HCT116 (cell line): Measurements from ENCODE around the gene TMEFF2. TPM values are rescaled to one million over a fixed set of nuclear protein-coding genes. Genes with fewer than 3 reads are reported as not detected.

Experiments used
- ATAC-seq: fragments of 200-7000 bp; cut with Tn5 transposase; 2 replicates; pipeline ENCODE4 v1.9.1; 2020; ENCODE audit warnings: mild to moderate bottlenecking, moderate library complexity
- BruUV-seq: library from RNA; stranded (reverse); fragments of 400-500 nt; replicated peaks from 2 replicates; lab custom pipeline; 2021; lab: Mats Ljungman, UMichigan
- CTCF ChIA-PET: fragments of 300-600 bp; sonication (Branson Sonifier 250); formaldehyde crosslinking; loops from one replicate; lab custom pipeline; 2021; ENCODE audit warnings: antibody characterized with exemption; lab: Charles Lee
- POLR2A ChIA-PET: fragments of 300-600, 350-600 bp; sonication (Branson Sonifier 250); formaldehyde crosslinking; loops from one replicate; lab custom pipeline; 2021; ENCODE audit warnings: antibody characterized with exemption; lab: Charles Lee
- RAD21 ChIA-PET, 2 experiments: fragments of 300-600 bp; sonication (Branson Sonifier 250); formaldehyde crosslinking; loops; one replicate each; lab custom pipeline; 2023; ENCODE audit warnings: low total read pairs in 2 of 2; ENCODE audit not compliant: uncharacterized antibody in 2 of 2, unreplicated experiment in 2 of 2, low non-redundant PET in 1 of 2; lab: Charles Lee
- DNase-seq: peaks from one replicate; pipeline ENCODE4 v3.0.0-alpha.2; 2010; ENCODE audit warnings: low read depth, low spot score
- H2AFZ ChIP-seq: fragments of 200-600 bp; shearing (Covaris generic), sonication (generic); 2 replicates; pipeline ENCODE4 v1.6.1; 2017; ENCODE audit warnings: low read depth, mixed run types, mixed read lengths, antibody characterized with exemption, low read length; ENCODE audit not compliant: poor library complexity, severe bottlenecking
- H3K27ac ChIP-seq: 2 replicates; pipeline ENCODE4 v1.5.1; 2012; ENCODE audit warnings: low read depth, low read length
- H3K27me3 ChIP-seq: fragments of 200-600 bp; sonication (generic); 2 replicates; pipeline ENCODE4 v1.6.1; 2016; ENCODE audit warnings: mixed run types, low read length, mixed read lengths; ENCODE audit not compliant: insufficient read depth
- H3K36me3 ChIP-seq, 2 experiments: fragments of 200-500 bp in 1 of 2; fragments of 200-600 bp in 1 of 2; sonication (Bioruptor generic) in 1 of 2; sonication (generic) in 1 of 2; 2 replicates each; pipeline versions ENCODE4 v1.5.1 to v1.6.1; 2014 to 2016; ENCODE audit warnings: low read length in 2 of 2, inconsistent platforms in 1 of 2, mixed read lengths in 1 of 2, mixed run types in 1 of 2; ENCODE audit not compliant: insufficient read depth in 2 of 2, control insufficient read depth in 1 of 2
- H3K4me1 ChIP-seq, 2 experiments: fragments of 200-600 bp in 1 of 2; sonication (generic) in 1 of 2; 2 replicates each; pipeline versions ENCODE4 v1.5.1 to v1.6.1; 2012 to 2017; ENCODE audit warnings: low read length in 2 of 2, inconsistent platforms in 1 of 2, mild to moderate bottlenecking in 1 of 2, mixed read lengths in 1 of 2, mixed run types in 1 of 2, moderate library complexity in 1 of 2; ENCODE audit not compliant: insufficient read depth in 2 of 2, control insufficient read depth in 1 of 2
- H3K4me2 ChIP-seq: fragments of 200-600 bp; sonication (generic); 2 replicates; pipeline ENCODE4 v1.6.1; 2017; ENCODE audit warnings: mixed run types, low read length, mixed read lengths
- H3K4me3 ChIP-seq, 2 experiments: fragments of 200-600 bp in 1 of 2; sonication (generic) in 1 of 2; replicated peaks in 1 of 2; 2 replicates each; pipeline ENCODE4 v1.5.1; 2011 to 2016; ENCODE audit warnings: low read length in 2 of 2, control low read depth in 1 of 2, low read depth in 1 of 2, mild to moderate bottlenecking in 1 of 2, mixed read lengths in 1 of 2, mixed run types in 1 of 2
- H3K79me2 ChIP-seq: fragments of 200-600 bp; sonication (generic); 2 replicates; pipeline ENCODE4 v1.6.1; 2017; ENCODE audit warnings: mild to moderate bottlenecking, mixed run types, low read length, moderate library complexity, mixed read lengths; ENCODE audit not compliant: insufficient read depth
- H3K9ac ChIP-seq: fragments of 200-600 bp; sonication (generic); 2 replicates; pipeline ENCODE4 v1.6.1; 2016; ENCODE audit warnings: low read length, mixed read lengths
- H3K9me2 ChIP-seq: fragments of 200-600 bp; sonication (generic), shearing (Covaris generic); 2 replicates; pipeline ENCODE4 v1.6.1; 2017; ENCODE audit warnings: mixed run types, mild to moderate bottlenecking, moderate library complexity; ENCODE audit not compliant: insufficient read depth
- H3K9me3 ChIP-seq, 2 experiments: fragments of 200-500 bp in 1 of 2; fragments of 200-600 bp in 1 of 2; sonication (Bioruptor generic) in 1 of 2; sonication (generic) in 1 of 2; 2 replicates each; pipeline ENCODE4 v1.6.1; 2014 to 2017; ENCODE audit warnings: low read length in 2 of 2, mixed read lengths in 2 of 2, inconsistent platforms in 1 of 2, low read depth in 1 of 2, mild to moderate bottlenecking in 1 of 2, mixed run types in 1 of 2, moderate library complexity in 1 of 2; ENCODE audit not compliant: control insufficient read depth in 1 of 2, insufficient read depth in 1 of 2
- H4K20me1 ChIP-seq: fragments of 200-600 bp; sonication (generic), shearing (Covaris generic); 2 replicates; pipeline ENCODE4 v1.6.1; 2017; ENCODE audit warnings: mixed run types, mild to moderate bottlenecking, moderate library complexity; ENCODE audit not compliant: insufficient read depth
- CBX3 ChIP-seq: IDR thresholded peaks from 2 replicates; pipeline ENCODE4 v1.6.1; 2012; ENCODE audit warnings: low read depth
- CEBPB ChIP-seq: IDR thresholded peaks from 2 replicates; pipeline ENCODE4 v1.6.1; 2012; ENCODE audit warnings: low read depth
- EGR1 ChIP-seq: IDR thresholded peaks from 2 replicates; pipeline ENCODE4 v1.6.1; 2012; ENCODE audit warnings: low read depth
- EZH2 ChIP-seq: fragments of 200-600 bp; sonication (generic); IDR thresholded peaks from 2 replicates; pipeline ENCODE4 v1.6.1; 2017; ENCODE audit warnings: antibody characterized with exemption, mixed run types
- JUND ChIP-seq: IDR thresholded peaks from 2 replicates; pipeline ENCODE4 v1.6.1; 2012
- POLR2A ChIP-seq: IDR thresholded peaks from 2 replicates; pipeline ENCODE4 v1.7.0; 2011; ENCODE audit warnings: borderline replicate concordance; ENCODE audit not compliant: insufficient read depth, insufficient read length; ENCODE audit errors: extremely low read depth
- POLR2AphosphoS5 ChIP-seq: IDR thresholded peaks from 2 replicates; pipeline ENCODE4 v1.6.1; 2011; ENCODE audit warnings: mild to moderate bottlenecking, low read depth, low read length, moderate library complexity
- RAD21 ChIP-seq: IDR thresholded peaks from 2 replicates; pipeline ENCODE4 v1.6.1; 2012; ENCODE audit warnings: low read depth, mild to moderate bottlenecking
- SIN3A ChIP-seq: IDR thresholded peaks from 2 replicates; pipeline ENCODE4 v1.6.1; 2012; ENCODE audit warnings: low read depth
- SP1 ChIP-seq: IDR thresholded peaks from 2 replicates; pipeline ENCODE4 v1.6.1; 2012; ENCODE audit warnings: low read depth
- SRF ChIP-seq: IDR thresholded peaks from 2 replicates; pipeline ENCODE4 v1.6.1; 2012; ENCODE audit warnings: low read depth
- TCF7L2 ChIP-seq: IDR thresholded peaks from 2 replicates; pipeline ENCODE4 v1.7.0; 2011; ENCODE audit warnings: borderline replicate concordance, inconsistent platforms; ENCODE audit not compliant: insufficient read depth, insufficient read length; ENCODE audit errors: extremely low read depth
- YY1 ChIP-seq: IDR thresholded peaks from 2 replicates; pipeline ENCODE4 v1.6.1; 2011; ENCODE audit warnings: low read length, low read depth, moderate library complexity, mild to moderate bottlenecking; ENCODE audit not compliant: insufficient replicate concordance; ENCODE audit errors: extremely low read depth
- ZFX ChIP-seq: fragments of 450-650 bp; IDR thresholded peaks from 2 replicates; pipeline ENCODE4 v1.6.1; 2017
- ZNF274 ChIP-seq: fragments of 200-500 bp; sonication (Bioruptor generic); IDR thresholded peaks from 2 replicates; pipeline ENCODE4 v1.6.1; 2014; ENCODE audit warnings: mild to moderate bottlenecking, low read depth, low read length, inconsistent platforms
- intact Hi-C: fragments of 100-400 bp; cut with micrococcal nuclease; formaldehyde crosslinking; loops from 2 replicates; pipeline ENCODE4 v1.10.0; 2022
- total RNA-seq: library from RNA; stranded (reverse); gene quantifications from one replicate; pipeline ENCODE4 v1.2.1, GENCODE V29; 2021; ENCODE audit not compliant: unreplicated experiment
- TF ChIP-seq, protein P1 (sequence below), 3 experiments: fragments of 200-600 bp in 1 of 3; sonication (generic) in 1 of 3; IDR thresholded peaks in 2 of 3; conservative IDR thresholded peaks in 1 of 3; 2 replicates each; pipeline ENCODE4 v1.5.1; 2012 to 2017; ENCODE audit warnings: low read depth in 2 of 3, low read length in 2 of 3, antibody characterized with exemption in 1 of 3, borderline replicate concordance in 1 of 3, control low read depth in 1 of 3, mild to moderate bottlenecking in 1 of 3, mixed read lengths in 1 of 3, mixed run types in 1 of 3, moderate library complexity in 1 of 3; ENCODE audit not compliant: insufficient read depth in 1 of 3
- TF ChIP-seq, protein P2 (sequence below): IDR thresholded peaks from 2 replicates; pipeline ENCODE4 v1.6.1; 2012
- TF ChIP-seq, protein P3 (sequence below): IDR thresholded peaks from 2 replicates; pipeline ENCODE4 v1.6.1; 2012; ENCODE audit warnings: low read depth

The TMEFF2 gene
- total RNA-seq, 1 experiment from 2014 or later, result not detected

DNA sequence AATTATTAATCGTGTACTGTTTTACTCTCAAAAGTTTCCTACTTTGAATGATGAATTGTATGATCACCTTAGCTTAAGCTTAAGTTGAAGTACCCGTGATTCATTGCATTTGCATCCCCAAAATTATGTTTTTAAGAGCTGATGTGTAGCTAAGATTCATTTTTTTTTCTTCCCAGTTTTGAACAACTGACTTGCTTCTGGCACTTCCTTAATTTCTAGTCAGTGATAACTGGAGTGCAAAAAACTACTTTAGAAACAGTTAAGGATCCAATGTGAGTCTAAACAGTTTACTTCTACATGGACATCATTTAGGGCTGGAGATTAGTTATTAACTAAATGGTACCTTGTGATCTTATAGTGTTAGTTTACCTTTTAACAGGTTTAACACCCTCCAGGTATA is 223.9 kb downstream of the TMEFF2 start:
- Histone ChIP-seq H3K4me3 (no peak overlapping the region), H3K27me3 (no peaks in the 10 kb centered on the region), H3K9ac (no peak overlapping the region), H3K9me3 (no peaks in the 10 kb centered on the region), H2AFZ (no peak overlapping the region), H3K36me3 (no peaks in the 10 kb centered on the region), H3K4me1 (no peaks in the 10 kb centered on the region), H4K20me1 (no peaks in the 10 kb centered on the region), H3K79me2 (no peaks in the 10 kb centered on the region), H3K4me2 (no peak overlapping the region), H3K9me2 (no peaks in the 10 kb centered on the region), H3K27ac (no peak overlapping the region)
- ATAC-seq, result no peak
- no TSS peak for BruUV-seq
- RAD21 ChIA-PET, result no interaction called here
- intact Hi-C loops, result no loop called here
- DNase-seq, result no peak
- CTCF ChIA-PET, result no interaction called here
- TF ChIP-seq POLR2AphosphoS5 (no peak), EGR1 (no peak), JUND (no peak), ZNF274 (no peak), CBX3 (no peak), SIN3A (no peak), POLR2A (no peak), EZH2 (no peak), TCF7L2 (no peak), ZFX (no peak), SRF (no peak), CEBPB (no peak), SP1 (no peak), YY1 (no peak), RAD21 (no peak)
- TF ChIP-seq, protein P1, sequence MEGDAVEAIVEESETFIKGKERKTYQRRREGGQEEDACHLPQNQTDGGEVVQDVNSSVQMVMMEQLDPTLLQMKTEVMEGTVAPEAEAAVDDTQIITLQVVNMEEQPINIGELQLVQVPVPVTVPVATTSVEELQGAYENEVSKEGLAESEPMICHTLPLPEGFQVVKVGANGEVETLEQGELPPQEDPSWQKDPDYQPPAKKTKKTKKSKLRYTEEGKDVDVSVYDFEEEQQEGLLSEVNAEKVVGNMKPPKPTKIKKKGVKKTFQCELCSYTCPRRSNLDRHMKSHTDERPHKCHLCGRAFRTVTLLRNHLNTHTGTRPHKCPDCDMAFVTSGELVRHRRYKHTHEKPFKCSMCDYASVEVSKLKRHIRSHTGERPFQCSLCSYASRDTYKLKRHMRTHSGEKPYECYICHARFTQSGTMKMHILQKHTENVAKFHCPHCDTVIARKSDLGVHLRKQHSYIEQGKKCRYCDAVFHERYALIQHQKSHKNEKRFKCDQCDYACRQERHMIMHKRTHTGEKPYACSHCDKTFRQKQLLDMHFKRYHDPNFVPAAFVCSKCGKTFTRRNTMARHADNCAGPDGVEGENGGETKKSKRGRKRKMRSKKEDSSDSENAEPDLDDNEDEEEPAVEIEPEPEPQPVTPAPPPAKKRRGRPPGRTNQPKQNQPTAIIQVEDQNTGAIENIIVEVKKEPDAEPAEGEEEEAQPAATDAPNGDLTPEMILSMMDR (IDR thresholded peaks at IDR 0.05 in 2 of 3, conservative IDR thresholded peaks at IDR 0.05 in 1 of 3; ENCODE audit: borderline replicate concordance in 1 of 3, insufficient read depth in 1 of 3, low read depth in 2 of 3, low read length in 2 of 3), result no peak
- TF ChIP-seq, protein P2, sequence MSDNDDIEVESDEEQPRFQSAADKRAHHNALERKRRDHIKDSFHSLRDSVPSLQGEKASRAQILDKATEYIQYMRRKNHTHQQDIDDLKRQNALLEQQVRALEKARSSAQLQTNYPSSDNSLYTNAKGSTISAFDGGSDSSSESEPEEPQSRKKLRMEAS, result no peak
- TF ChIP-seq, protein P3, sequence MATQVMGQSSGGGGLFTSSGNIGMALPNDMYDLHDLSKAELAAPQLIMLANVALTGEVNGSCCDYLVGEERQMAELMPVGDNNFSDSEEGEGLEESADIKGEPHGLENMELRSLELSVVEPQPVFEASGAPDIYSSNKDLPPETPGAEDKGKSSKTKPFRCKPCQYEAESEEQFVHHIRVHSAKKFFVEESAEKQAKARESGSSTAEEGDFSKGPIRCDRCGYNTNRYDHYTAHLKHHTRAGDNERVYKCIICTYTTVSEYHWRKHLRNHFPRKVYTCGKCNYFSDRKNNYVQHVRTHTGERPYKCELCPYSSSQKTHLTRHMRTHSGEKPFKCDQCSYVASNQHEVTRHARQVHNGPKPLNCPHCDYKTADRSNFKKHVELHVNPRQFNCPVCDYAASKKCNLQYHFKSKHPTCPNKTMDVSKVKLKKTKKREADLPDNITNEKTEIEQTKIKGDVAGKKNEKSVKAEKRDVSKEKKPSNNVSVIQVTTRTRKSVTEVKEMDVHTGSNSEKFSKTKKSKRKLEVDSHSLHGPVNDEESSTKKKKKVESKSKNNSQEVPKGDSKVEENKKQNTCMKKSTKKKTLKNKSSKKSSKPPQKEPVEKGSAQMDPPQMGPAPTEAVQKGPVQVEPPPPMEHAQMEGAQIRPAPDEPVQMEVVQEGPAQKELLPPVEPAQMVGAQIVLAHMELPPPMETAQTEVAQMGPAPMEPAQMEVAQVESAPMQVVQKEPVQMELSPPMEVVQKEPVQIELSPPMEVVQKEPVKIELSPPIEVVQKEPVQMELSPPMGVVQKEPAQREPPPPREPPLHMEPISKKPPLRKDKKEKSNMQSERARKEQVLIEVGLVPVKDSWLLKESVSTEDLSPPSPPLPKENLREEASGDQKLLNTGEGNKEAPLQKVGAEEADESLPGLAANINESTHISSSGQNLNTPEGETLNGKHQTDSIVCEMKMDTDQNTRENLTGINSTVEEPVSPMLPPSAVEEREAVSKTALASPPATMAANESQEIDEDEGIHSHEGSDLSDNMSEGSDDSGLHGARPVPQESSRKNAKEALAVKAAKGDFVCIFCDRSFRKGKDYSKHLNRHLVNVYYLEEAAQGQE, result no peak
- POLR2A ChIA-PET, result no interaction called here
